HepG2 (cell line): ENCODE results near the gene THADA. TPM values are rescaled to one million over a fixed set of nuclear protein-coding genes. Genes with fewer than 3 reads are reported as not detected.
A peak's percentile ranks its signal among the peaks of the same experiment; 100 is the strongest.

Experiments used
- ARNTL ChIP-seq: sonication (generic); formaldehyde crosslinking; IDR thresholded peaks from 2 replicates; pipeline ENCODE4 v1.4.0; 2020; ENCODE audit warnings: mild to moderate bottlenecking, missing genetic modification reagents
- ATF2 ChIP-seq: sonication (generic); formaldehyde crosslinking; IDR thresholded peaks from 2 replicates; pipeline ENCODE4 v1.4.0; 2020; ENCODE audit warnings: missing genetic modification reagents
- HMGXB3 ChIP-seq: sonication (generic); formaldehyde crosslinking; IDR thresholded peaks from 2 replicates; pipeline ENCODE4 v1.4.0; 2020; ENCODE audit warnings: missing genetic modification reagents, borderline replicate concordance
- IRF2 ChIP-seq: IDR thresholded peaks from 2 replicates; pipeline ENCODE4 v1.6.1; 2018; ENCODE audit warnings: missing genetic modification reagents, missing compliant biosample characterization
- MEF2D ChIP-seq: sonication (generic); formaldehyde crosslinking; IDR thresholded peaks from 2 replicates; pipeline ENCODE4 v1.5.1; 2020; ENCODE audit warnings: mild to moderate bottlenecking, missing genetic modification reagents
- MXI1 ChIP-seq: IDR thresholded peaks from 3 replicates; pipeline ENCODE4 v1.6.1; 2012; ENCODE audit warnings: low read depth, low read length, inconsistent platforms, borderline replicate concordance
- SMC3 ChIP-seq: IDR thresholded peaks from 2 replicates; pipeline ENCODE4 v1.6.1; 2011; ENCODE audit warnings: low read length, improper control_type of control experiment
- SPEN ChIP-seq: sonication (generic); formaldehyde crosslinking; IDR thresholded peaks from 2 replicates; pipeline ENCODE4 v1.5.1; 2020; ENCODE audit warnings: low read depth, mild to moderate bottlenecking, missing genetic modification reagents
- TAF1 ChIP-seq: sonication (generic); formaldehyde crosslinking; IDR thresholded peaks from 2 replicates; pipeline ENCODE4 v1.4.0; 2020; ENCODE audit warnings: missing genetic modification reagents
- ZNF512 ChIP-seq: sonication (generic); formaldehyde crosslinking; IDR thresholded peaks from 2 replicates; pipeline ENCODE4 v1.4.0; 2020; ENCODE audit warnings: mild to moderate bottlenecking, missing genetic modification reagents
- ZNF609 ChIP-seq: sonication (generic); formaldehyde crosslinking; IDR thresholded peaks from 2 replicates; pipeline ENCODE4 v1.4.0; 2020; ENCODE audit warnings: mild to moderate bottlenecking, missing genetic modification reagents, borderline replicate concordance
- ZNF615 ChIP-seq: sonication (generic); formaldehyde crosslinking; IDR thresholded peaks from 2 replicates; pipeline ENCODE4 v1.5.0; 2020; ENCODE audit warnings: mild to moderate bottlenecking, missing genetic modification reagents, borderline replicate concordance
- ZNF776 ChIP-seq: sonication (generic); formaldehyde crosslinking; IDR thresholded peaks from 2 replicates; pipeline ENCODE4 v1.4.0; 2020; ENCODE audit warnings: mild to moderate bottlenecking, missing genetic modification reagents
- ZNF782 ChIP-seq: sonication (generic); formaldehyde crosslinking; IDR thresholded peaks from 2 replicates; pipeline ENCODE4 v1.4.0; 2020; ENCODE audit warnings: missing genetic modification reagents, mild to moderate bottlenecking, borderline replicate concordance
- polyA plus RNA-seq, 8 experiments: library from polyadenylated mRNA; depleted of rRNA in 3 of 8; stranded (reverse) in 7 of 8; unstranded in 1 of 8; fragments of >200 nt; fragmentation: Illumina TruSeq in 4 of 8; extraction: Trizol in 4 of 8; gene quantifications; 2 replicates each; pipeline versions ENCODE4 v1.2.1 to v1.2.3, GENCODE V29; 2011 to 2016; ENCODE audit warnings: low read depth in 4 of 8, missing spikeins in 1 of 8, mixed read lengths in 1 of 8; ENCODE audit not compliant: insufficient read depth in 1 of 8
- total RNA-seq, 5 experiments: library from RNA; depleted of rRNA; stranded (reverse); fragments of >200 nt; fragmentation: Illumina TruSeq; extraction: Trizol; gene quantifications; 2 replicates each; pipeline ENCODE4 v1.2.3, GENCODE V29; 2016; ENCODE audit warnings: low read depth in 1 of 5

Gene THADA
- total and polyA plus RNA-seq, 2 of the 13 experiments (the other 11 are each of a cell fraction or from before 2014, with no cell fraction given) = 12.7 to 21.7 TPM

GRCh38 chr2:43225093-43225787 lies 370.6 kb downstream of the THADA start (continued):
- no peak for TF ChIP-seq ATF2
- TF ChIP-seq ZNF609 (CRISPR knock-in tag) = peak; percentile 26
- TF ChIP-seq ZNF512 (CRISPR knock-in tag) = no peak
- no peak; the same call in 1 of the 2 replicates for TF ChIP-seq HMGXB3 (CRISPR knock-in tag)
- no peak for TF ChIP-seq TAF1 (CRISPR knock-in tag)
- TF ChIP-seq MEF2D (CRISPR knock-in tag) = no peak
- 0 out of 3 replicates have a peak, but pooled peaks have one; percentile 20 for TF ChIP-seq MXI1
- no peak for TF ChIP-seq SMC3
- 0 out of 2 replicates have a peak, but pooled peaks have one; percentile 37 for TF ChIP-seq IRF2
- no peak; the same call in 1 of the 2 replicates for TF ChIP-seq SPEN
- peak; percentile 47 for TF ChIP-seq ARNTL (CRISPR knock-in tag)
- no peak for TF ChIP-seq ZNF615
- TF ChIP-seq ZNF776 = peak; percentile 89
- TF ChIP-seq ZNF782 = peak; percentile 82; the same call in 1 of the 2 replicates
